Measurements from ENCODE around the gene MAP3K7CL.

MAP3K7CL gene, protein sequence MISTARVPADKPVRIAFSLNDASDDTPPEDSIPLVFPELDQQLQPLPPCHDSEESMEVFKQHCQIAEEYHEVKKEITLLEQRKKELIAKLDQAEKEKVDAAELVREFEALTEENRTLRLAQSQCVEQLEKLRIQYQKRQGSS

DNA sequence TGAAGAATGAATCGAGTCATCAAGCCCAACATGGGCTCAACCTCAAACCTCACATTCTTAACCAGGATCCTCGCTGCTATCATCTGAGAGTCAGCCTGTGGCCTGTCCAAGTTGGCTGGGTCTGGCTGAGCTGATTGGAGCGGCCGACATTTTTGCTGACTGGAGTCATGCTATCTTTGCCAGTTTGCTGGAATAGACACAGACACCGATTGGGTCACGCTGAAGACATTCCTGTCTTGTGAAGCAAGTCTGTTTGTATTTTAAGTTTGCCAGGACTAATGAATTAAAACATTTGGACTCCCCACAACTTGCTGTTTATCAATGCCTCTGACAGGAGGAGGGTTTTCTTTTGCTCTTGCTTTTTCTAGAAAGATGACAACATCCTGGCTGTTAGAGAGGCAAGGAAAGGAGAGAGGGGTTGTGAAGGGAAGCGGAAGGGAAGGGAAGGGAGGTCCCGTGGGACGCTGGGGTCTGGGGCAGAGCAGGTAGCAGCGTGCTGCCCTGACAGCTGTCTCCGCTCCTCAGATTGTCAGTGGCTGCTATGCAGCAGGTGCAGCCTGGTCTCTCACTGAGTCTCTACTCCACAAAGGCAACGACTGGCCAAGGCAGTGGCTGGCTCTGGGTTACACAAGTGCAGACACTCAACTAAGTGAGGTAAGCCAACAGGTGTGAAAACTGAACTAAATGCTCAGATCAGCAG lies at the start of gene MAP3K7CL:
Gene MAP3K7CL (plus strand): TSS at position 375 of the 700 bp plus-strand sequence. CDS start 2,701 bp downstream, outside the sequence.
- DNase-seq (ENCODE audit: low spot score), result no peak

DNA sequence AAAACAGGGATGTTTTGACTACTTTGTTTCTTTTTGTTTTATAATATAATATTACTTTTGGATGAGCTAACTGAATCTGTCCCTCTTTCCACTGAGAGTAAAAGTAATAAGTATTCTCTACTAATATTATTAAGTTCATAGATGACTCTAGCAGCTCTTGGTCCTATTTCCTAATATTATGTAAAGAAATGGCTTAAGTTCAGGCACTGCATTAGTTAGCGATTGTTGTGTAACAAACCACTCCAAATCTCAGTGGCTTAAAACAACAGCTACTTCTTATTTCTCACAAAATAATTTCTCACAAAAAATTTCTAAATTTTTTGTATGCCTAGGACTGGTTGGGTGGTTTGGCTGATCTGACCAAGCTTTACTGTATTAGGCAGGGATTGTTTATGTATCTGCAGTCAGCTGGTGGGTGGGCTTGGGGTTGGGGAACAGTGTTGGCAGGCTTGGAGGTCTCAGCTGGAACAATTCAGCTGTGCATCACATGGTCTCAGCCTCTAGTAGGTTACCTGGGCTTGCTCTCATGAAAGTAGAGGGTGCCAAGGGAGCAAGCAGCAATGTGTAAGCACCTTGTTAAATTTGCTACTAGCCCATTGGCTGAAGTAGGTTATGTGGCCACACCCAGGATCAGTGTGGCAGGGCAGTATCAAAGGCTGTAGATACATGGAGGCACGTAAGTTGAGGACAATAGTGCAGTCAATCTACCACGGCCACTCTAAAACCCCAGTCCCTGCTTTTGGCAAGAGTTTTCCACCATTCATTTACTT lies 48.2 kb upstream of the MAP3K7CL start:
- DNase-seq (ENCODE audit: low spot score), result no peak

DNA sequence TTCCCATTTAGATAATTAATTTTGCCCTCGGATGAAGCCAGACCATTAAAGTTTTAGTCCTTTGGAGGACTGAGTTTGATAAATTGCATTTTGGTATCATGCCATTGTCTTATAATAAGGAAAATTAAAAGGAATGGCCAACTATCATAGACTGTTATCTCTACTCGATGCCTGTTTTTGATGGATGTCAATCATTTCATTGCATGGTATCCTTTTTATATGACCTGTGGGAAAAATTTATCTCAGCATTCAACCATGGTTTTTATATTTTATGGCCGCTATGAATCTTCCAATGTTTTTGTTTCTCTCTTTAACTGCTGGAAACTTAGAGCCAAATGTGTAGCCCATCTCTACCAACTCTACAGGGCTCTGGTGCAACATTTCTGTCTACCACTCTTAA lies 47.1 kb upstream of the MAP3K7CL start:
- no peak for DNase-seq (ENCODE audit: low spot score)

DNA sequence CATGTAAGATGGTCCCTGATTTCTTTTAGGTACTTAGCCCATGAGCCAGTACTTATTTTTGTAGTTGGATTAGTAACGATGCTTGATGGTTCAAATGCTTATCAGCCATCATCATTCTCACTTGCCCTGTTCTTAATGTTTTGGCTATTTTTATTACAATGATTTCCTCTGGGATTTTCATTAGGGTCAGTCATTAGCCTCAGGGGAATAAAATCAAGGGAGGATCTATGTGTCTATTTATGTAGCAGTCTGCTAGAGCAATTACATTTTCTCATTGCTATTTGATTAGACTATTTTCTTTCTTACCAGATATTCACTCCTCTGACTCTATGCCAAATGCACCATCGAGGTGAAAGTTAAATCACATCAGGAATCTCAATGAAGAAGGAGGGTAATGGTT lies 46.1 kb upstream of the MAP3K7CL start:
- no peak for DNase-seq (ENCODE audit: low spot score)

DNA sequence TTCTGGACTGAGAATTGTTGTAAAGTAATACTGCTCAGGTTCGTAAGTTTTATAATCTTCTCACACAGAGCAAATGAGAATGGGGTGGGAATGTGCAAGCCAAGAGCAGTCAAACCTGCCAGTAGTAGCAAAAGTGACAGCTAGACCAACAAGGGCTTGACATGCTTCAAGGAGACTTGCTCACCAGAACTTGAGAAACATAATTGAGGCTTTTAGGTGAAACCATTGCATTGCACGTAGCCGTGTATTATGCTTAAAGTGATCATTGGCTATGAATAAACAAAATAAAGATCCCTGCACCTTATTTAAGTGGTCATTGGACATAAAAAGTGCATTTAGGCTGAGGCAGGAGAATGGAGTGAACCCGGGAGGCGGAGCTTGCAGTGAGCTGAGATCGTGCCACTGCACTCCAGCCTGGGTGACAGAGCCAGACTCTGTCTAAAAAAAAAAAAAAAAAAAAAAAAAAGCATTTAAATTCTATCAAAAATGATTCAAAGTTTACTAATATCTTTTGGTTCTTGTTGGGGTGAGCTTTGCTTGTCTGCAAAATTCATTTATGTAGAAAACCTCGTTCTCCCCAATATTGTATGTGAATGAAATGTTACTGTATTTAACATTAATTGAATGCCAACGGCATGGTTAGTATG lies 45.2 kb upstream of the MAP3K7CL start:
- DNase-seq (ENCODE audit: low spot score), result no peak

DNA sequence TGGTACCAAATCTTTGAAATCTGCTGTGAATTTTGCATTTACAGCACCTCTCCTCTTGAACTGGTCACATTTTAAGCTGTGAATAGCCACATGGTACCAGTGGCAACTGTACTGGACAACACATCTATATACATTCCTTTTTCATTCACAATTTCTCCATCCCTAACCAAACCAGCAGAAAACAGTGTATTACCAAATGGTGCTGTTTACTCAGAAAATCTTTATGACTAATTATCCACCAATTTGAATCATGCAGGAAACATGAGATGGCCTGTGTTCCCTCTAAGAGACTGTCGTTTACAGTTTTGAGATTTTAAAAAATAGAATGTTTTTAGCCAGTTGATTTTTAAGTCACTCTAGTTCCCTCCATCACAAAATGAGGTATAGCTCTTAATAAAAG lies 39.4 kb upstream of the MAP3K7CL start:
- no peak for DNase-seq (ENCODE audit: low spot score)

DNA sequence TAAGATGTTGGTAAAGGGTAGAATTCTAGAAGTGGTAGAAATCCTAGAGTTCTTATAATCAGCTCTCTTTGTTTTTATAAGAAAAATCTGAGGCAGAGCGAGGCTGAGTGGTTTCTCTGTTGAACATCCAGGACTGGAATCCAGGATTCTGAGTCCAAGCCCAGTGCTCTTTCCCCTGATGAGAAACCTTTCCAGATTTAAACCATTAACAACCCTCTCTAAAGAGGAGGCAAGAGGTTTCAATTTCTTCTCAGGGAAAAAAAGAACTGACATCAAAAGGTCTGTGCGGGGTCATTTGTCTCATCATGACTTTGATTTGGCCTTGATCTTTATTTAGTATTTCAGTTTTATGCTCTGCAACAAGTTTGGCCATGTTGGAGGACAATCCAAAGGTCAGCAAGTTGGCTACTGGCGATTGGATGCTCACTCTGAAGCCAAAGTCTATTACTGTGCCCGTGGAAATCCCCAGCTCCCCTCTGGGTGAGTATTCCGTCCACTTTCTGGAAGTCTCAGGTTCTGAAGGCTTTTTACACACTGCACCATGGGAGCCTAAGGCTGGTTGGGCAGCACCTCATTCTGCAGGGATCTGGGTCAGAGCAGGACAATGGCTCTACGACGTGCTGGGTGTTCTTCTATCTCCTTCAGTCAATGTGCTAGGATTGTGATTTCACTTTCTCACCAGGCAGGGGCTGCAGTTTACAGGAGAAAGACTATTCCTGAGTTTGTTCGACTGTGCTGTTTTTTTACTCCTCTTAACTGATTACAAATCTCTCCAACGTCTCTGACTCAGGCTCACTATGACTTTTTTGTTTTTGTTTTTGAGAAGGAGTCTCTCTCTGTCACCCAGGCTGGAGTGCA lies 38.1 kb upstream of the MAP3K7CL start:
- no peak for DNase-seq (ENCODE audit: low spot score)

DNA sequence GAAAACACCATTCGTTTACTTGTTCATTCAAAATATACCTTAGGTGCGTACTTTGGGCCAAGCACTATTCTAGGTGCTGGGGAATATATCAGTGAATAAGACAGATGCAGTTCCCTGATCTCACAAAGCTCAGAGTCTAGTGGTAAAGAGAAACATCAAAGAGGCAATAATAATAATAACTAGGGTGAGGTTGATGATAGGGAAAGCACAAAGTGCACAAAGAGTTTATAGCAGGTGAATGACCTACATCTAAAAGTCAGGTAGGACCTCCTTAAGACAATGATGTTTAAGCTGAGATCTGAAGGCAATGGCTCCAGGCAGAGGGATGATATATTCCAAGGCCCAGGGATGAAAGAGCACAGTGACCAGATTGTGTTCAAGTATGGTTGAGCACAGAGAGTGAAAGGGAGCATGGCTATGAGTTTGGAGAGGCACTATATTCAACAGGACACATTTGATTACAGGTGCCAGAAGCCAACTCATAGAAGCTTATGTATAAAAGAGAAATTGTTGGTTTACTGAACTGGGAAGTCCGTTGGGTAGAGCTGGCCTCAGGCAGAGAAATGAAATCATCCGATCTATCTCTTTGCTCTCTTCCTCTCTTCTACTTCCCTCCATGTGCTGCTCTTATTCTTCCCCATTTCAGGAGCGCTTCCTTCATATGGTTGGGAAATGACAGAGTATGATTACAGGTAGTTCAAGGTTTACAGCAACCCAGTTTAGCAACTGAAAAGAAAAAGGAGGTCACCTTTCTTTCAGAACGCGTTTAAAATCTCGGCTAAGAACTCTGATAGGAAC lies 34.0 kb upstream of the MAP3K7CL start:
- no peak for DNase-seq (ENCODE audit: low spot score)

DNA sequence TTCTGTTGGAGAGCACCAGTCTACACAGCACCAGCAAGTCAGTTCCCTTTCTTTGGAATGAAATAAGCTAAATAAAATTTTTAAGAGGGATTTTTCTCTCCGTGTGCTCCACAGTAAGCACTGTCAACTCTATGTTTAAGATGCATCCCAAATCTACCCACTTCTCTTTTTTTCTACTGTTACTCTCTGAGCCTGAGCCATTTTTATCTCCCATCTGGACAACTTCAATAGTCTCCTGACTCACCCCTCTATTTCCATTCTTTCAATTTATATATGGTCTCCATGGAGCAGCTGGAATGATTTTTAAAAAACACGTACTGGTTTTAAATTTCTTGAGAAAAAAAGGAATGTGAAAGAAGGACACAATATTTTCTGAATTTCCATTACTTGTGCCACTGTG lies 32.3 kb upstream of the MAP3K7CL start:
- DNase-seq (ENCODE audit: low spot score), result no peak

DNA sequence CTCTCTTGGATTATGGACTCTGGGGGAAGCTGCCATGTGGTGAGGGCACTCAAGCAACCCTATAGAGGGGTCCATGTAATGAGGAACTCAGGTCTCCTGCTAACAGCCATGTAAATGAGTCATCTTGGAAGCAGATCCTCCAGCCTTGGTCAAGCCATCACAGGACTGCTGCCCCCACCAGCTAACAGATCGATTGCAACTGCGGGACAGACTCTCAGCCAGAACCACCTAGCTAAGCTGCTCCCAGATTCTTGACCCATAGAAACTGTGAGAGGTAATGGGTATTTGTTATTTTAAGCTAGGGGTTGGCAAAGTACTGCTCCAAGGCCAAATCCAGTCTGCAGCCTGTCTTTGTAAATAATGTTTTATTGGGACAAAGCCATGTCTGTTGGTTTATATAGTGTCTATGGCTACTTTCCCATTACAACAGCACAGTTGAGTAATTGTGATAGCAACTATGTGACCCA lies 27.6 kb upstream of the MAP3K7CL start:
- DNase-seq (ENCODE audit: low spot score), result no peak

DNA sequence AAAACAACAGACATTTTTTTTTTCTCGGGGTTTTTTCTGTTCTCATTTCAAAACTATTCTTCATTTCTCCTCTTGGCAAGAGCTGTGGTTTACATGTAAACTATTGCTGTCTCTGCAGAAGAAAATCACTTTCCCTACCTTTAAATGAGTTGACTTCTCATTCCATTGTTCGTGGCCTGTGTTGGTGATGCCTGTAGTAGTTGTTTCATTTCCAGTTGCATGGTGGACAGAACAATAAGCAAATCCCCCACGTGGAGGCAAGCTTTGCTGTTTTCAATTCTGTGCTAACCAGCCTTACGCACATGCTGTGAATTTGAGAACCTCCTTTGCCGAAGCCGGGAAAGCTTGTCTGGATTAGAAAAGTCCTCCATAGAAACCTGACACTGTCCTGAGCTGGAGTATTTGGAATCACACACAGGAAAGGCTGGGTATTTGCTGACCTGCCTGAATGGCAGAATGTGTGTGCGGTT lies 26.2 kb upstream of the MAP3K7CL start:
- no peak for DNase-seq (ENCODE audit: low spot score)

DNA sequence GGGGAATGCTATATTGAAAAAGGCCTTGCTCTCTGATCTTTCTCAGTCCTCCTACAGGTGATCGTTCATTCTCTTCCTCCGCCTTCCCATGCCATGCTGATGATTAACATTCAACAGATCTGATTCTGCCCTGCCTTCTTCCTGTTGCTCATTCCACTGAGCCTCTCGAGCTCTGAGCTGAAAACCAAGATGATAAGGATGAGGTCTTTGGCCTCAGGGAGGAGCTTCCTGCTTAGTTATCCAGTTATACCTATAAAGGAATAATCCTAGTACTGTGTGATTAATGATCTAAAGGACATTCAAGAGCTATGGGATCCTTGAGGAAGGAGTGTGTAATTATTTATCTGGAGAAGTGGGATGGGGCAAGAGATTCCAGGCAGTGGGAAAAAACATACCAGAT lies 25.2 kb upstream of the MAP3K7CL start:
- no peak for DNase-seq (ENCODE audit: low spot score)

DNA sequence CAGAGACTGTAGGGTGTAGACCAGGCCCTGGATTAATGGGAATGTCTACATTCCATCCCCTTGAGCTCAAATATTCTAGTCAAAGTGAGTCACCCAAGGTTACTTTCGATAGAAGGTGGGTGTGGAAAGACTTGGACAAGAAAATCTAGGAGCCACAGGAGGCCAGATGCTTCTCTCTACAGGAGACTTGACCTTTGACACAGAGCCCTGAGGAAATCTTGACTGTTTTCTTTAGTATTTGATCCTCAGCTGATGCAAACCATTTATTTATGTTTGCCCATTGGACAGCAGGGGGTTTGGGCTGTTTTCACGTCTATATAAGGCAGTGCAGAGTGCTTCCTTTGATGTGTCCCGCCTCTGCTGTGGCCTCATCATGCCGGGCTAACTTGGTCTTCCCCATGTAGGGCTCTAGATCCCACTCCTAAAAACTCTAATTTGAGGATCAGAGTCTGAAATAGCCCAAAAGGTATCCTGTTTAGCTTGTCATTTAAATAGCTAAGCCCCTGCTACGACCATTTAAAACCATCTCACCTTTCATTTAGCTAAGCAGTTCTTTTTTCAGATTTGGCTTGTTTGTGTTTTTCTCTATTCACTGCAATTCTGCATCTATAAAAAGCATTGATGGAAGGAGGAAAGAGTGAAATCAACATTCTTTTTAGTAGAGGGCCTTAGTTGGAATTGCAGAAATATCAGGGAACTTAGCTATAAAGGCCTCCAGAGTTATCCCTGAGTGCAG lies 15.5 kb upstream of the MAP3K7CL start:
- DNase-seq (ENCODE audit: low spot score), result no peak

DNA sequence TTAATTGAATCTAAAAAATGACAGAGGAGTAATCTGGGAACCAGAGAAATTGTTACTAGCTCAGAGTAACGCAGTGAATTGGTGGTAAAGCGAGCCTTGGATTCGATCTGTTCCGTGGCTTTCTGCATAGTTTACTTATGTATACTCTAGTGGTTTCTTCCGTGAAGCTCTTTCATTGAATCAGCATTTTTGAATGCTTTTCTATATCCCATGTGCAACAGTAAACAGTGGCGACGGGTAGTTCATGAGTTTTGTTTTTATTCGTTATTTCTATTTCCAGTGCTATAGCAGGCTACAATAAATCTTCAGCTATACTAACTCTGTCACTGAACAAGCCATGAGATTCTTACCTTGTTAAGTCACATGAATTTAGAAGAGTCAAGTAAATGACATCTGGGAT lies 14.5 kb upstream of the MAP3K7CL start:
- DNase-seq (ENCODE audit: low spot score), result no peak

DNA sequence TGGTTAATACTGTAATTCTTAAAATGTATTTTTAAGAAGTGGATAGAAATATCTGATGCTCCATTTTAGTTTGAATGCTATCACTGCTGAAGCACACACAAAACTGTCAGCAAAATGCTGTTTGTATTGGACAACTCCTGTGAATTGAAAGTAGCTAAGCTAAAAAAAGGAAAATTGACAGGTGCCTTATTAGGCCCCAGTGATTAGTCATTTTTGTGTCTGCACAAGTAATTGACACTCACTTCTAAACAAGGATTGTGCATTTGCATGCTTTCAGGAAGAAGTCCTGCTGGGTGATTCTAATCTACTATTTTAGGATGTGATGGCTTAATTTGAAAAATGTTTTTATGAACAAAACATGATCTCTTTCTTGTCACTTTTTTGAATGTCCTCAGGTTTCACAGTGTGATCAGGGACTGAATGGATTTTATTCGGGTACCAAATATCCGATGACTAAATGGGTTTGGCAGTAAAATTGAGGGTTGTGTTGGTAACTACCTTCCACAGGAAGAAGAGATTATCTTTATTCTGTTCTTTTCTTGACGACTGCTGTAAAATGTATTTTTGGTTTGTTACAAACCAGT lies 13.0 kb upstream of the MAP3K7CL start:
- no peak for DNase-seq (ENCODE audit: low spot score)

DNA sequence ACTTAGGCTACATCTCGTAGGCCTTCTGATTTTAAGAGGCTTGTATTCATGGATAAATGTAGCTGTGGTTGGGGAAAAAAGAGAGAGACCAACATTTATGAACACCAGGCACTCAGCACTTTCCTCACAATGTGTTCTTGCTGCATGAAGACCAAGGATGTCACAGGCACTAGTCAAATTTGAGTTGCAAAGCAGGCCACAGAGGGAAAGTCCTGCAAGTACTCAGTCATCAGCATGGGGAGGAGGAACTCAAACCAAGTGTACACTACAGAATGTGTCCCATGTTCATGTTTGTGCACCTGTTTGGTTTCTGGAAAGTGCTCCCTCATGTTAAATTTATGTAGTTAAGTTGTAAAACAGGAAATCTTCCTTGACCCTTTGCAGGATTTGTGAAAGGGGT lies 8.7 kb upstream of the MAP3K7CL start:
- DNase-seq (ENCODE audit: low spot score), result no peak

DNA sequence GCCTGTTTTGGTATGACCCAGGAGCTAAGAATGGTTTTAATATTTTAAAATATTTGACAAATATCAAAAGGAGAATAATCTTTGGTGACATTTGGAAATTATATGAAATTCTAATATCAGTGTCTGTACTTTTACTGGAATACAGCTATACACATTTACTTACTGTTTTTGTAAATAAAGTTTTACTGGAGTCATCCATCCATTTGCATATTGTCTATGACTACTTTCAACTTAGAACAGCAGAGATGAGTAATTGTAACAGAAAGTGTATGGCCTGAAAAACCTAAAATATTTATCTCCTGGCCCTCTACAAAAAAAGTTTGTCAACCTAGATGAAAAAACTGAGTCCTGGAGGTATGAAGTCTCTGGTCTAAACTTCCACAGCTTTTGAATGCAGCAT lies 5.8 kb upstream of the MAP3K7CL start:
- DNase-seq (ENCODE audit: low spot score), result no peak

DNA sequence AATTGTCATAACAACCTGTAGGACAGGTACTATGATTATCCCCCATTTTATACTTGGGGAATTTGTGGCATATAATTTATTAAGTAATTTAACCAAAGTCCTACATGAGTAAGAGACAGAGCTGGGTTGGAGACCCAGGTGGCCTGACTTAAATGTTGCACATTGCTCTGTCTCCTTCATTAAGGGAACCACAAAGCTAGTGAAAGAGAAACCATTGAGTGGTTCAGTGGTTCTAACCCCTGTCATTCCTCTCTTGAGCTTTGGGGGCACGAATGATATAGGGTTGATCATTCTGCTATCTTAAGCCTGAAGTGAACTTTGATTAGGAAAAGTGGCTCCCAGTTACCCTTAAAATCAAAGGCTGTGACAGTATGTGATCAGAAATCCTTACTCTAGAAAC lies 5.3 kb upstream of the MAP3K7CL start:
- DNase-seq (ENCODE audit: low spot score), result no peak

DNA sequence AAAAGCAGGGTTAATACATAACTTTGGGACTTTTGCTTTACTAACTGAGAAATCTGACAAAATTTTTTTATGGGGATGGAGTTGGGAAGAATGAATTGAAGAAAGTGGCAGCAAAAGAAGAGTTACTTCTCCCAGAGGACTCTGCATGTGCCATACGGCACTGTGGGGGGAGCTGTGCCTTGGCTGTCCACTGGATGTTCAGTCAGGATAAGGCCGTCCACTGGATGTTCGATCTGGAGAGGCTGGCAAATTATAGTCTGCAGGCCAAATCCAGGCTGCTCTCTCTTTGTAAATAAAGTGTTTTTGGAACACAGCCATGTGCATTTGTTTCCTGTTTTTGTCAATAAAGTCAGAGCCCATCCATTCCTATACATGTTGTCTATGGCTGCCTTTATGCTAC lies 4.5 kb upstream of the MAP3K7CL start:
- DNase-seq (ENCODE audit: low spot score), result no peak

DNA sequence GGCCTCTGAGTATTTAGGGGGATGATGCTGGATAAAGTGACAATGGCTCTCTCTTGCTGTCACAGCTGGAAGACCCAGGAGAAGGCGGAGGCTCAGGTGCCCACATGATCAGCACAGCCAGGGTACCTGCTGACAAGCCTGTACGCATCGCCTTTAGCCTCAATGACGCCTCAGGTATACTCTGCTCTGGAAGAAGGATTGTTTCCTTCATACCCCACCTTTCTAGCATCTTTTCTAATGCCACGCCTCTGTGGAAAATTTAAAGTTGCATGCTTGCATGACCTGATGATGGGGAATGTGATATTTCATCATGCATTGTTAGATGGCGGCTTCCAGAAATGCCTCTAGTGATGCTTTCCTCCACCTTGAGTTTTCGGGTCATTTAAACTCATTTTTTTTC lies 2.8 kb downstream of the MAP3K7CL start:
- DNase-seq (ENCODE audit: low spot score), result no peak
